Measurements from ENCODE around the gene ATXN7L1.

ATXN7L1 gene

GRCh38 chr7:105769901-105770628 is 106.3 kb downstream of the ATXN7L1 start:
- no peak for DNase-seq
- no peaks in the 10 kb centered on the region for H3K36me3 ChIP-seq (replicated peaks)
- no peak for TF ChIP-seq CTCF (IDR thresholded peaks at IDR 0.05; ENCODE audit: low read depth, low read length, missing control alignments)
- no peaks in the 10 kb centered on the region for H3K27me3 ChIP-seq (replicated peaks)
- in situ Hi-C loops (cut with HindIII; ENCODE audit: low pct_ligation_motif_present, low sequenced_read_pairs), result loop anchor here (25.0 kb wide), 1 partner anchor 267 kb away; no protein-coding TSS in a partner anchor
- H3K4me3 ChIP-seq (ENCODE audit: low read depth, low read length), result no peak overlapping the region
- H3K27ac ChIP-seq, result no peak overlapping the region

- in situ Hi-C loops (cut with HindIII; ENCODE audit: low pct_ligation_motif_present, low sequenced_read_pairs), result loop anchor here (25.0 kb wide), 1 partner anchor 268 kb away; no protein-coding TSS in a partner anchor
- Histone ChIP-seq H3K4me3 (ENCODE audit: low read depth, low read length) (no peak overlapping the region), H3K27me3 (replicated peaks) (no peaks in the 10 kb centered on the region), H3K36me3 (replicated peaks) (no peaks in the 10 kb centered on the region), H3K27ac (no peak overlapping the region)
- no peak for TF ChIP-seq CTCF (IDR thresholded peaks at IDR 0.05; ENCODE audit: low read depth, low read length, missing control alignments)
- no peak for DNase-seq
Measured at GRCh38 chr7:105768898-105769507, 107.4 kb downstream of the ATXN7L1 start.

- H3K27me3 ChIP-seq (replicated peaks), result no peaks in the 10 kb centered on the region
- H3K27ac ChIP-seq, result no peak overlapping the region
- H3K4me3 ChIP-seq (ENCODE audit: low read depth, low read length), result no peak overlapping the region
- no peaks in the 10 kb centered on the region for H3K36me3 ChIP-seq (replicated peaks)
- in situ Hi-C loops (cut with HindIII; ENCODE audit: low pct_ligation_motif_present, low sequenced_read_pairs), result loop anchor here (25.0 kb wide), 1 partner anchor 269 kb away; no protein-coding TSS in a partner anchor
- no peak for DNase-seq
- no peak for TF ChIP-seq CTCF (IDR thresholded peaks at IDR 0.05; ENCODE audit: low read depth, low read length, missing control alignments)
Measured at GRCh38 chr7:105768117-105768516, 108.3 kb downstream of the ATXN7L1 start.

- no peak for DNase-seq
- no peak for TF ChIP-seq CTCF (IDR thresholded peaks at IDR 0.05; ENCODE audit: low read depth, low read length, missing control alignments)
- Histone ChIP-seq H3K36me3 (replicated peaks) (no peaks in the 10 kb centered on the region), H3K27me3 (replicated peaks) (no peaks in the 10 kb centered on the region), H3K4me3 (ENCODE audit: low read depth, low read length) (no peak overlapping the region), H3K27ac (no peak overlapping the region)
- in situ Hi-C loops (cut with HindIII; ENCODE audit: low pct_ligation_motif_present, low sequenced_read_pairs), result loop anchor here (25.0 kb wide), 1 partner anchor 271 kb away; no protein-coding TSS in a partner anchor
Measured at GRCh38 chr7:105766421-105767073, 109.9 kb downstream of the ATXN7L1 start.

GRCh38 chr7:105765846-105766245 is 110.6 kb downstream of the ATXN7L1 start:
- DNase-seq, result no peak

More at GRCh38 chr7:105765846-105766245, 110.6 kb downstream of the ATXN7L1 start:
- TF ChIP-seq CTCF (IDR thresholded peaks at IDR 0.05; ENCODE audit: low read depth, low read length, missing control alignments), result no peak
- Histone ChIP-seq H3K27me3 (replicated peaks) (no peaks in the 10 kb centered on the region), H3K27ac (no peak overlapping the region), H3K4me3 (ENCODE audit: low read depth, low read length) (no peak overlapping the region), H3K36me3 (replicated peaks) (no peaks in the 10 kb centered on the region)
- in situ Hi-C loops (cut with HindIII; ENCODE audit: low pct_ligation_motif_present, low sequenced_read_pairs), result loop anchor here (25.0 kb wide), 1 partner anchor 271 kb away; no protein-coding TSS in a partner anchor
